AG08395 (cell line): ENCODE results near the gene ADAMTS13.
"Not testable (repeated sequence)": the region's sequence is repeated elsewhere in the genome, so short reads cannot be mapped to it uniquely, and the experiment has no call there.

ENCODE experiments used
- DNase-seq: peaks from one replicate; pipeline ENCODE4 v3.0.0; 2012; ENCODE audit warnings: mixed read lengths, low spot score

The ADAMTS13 gene

GRCh38 chr9:133421615-133422542 lies at the start of gene ADAMTS13:
TSS of gene ADAMTS13 (plus strand) at chr9:133422367. CDS start at chr9:133422444, 77 bp downstream.
- no peak for DNase-seq

- peak; percentile 49 for DNase-seq
These were observed 47.5 kb upstream of the ADAMTS13 start for GRCh38 chr9:133374612-133375115.

GRCh38 chr9:133375116-133375723 lies 46.9 kb upstream of the ADAMTS13 start:
- peak; percentile 36 for DNase-seq

- DNase-seq: peak; percentile 99
These were observed 46.2 kb upstream of the ADAMTS13 start, which contains the start of the genes STKLD1 and SURF4 for GRCh38 chr9:133375724-133376654. TSS of gene STKLD1 (plus strand) at chr9:133376366. CDS start at chr9:133376474, 108 bp downstream. TSS of gene SURF4 (minus strand) at chr9:133376060. CDS start at chr9:133375969, 91 bp downstream.

GRCh38 chr9:133377280-133377679 lies 44.9 kb upstream of the ADAMTS13 start:
- not testable (repeated sequence) for DNase-seq

GRCh38 chr9:133377721-133378216 lies 44.4 kb upstream of the ADAMTS13 start:
- DNase-seq: no peak

- no peak for DNase-seq
These were observed 43.7 kb upstream of the ADAMTS13 start for GRCh38 chr9:133378408-133378962.

GRCh38 chr9:133379153-133380086 lies 42.7 kb upstream of the ADAMTS13 start:
- no peak for DNase-seq

GRCh38 chr9:133380734-133381133 lies 41.4 kb upstream of the ADAMTS13 start:
- DNase-seq: no peak

GRCh38 chr9:133382507-133383141 lies 39.5 kb upstream of the ADAMTS13 start:
- no peak for DNase-seq

GRCh38 chr9:133383438-133383837 lies 38.7 kb upstream of the ADAMTS13 start:
- no peak for DNase-seq

- DNase-seq: no peak
These were observed 37.3 kb upstream of the ADAMTS13 start for GRCh38 chr9:133384736-133385321.

- no peak for DNase-seq
These were observed 36.7 kb upstream of the ADAMTS13 start for GRCh38 chr9:133385452-133385851.

GRCh38 chr9:133386338-133386737 lies 35.8 kb upstream of the ADAMTS13 start:
- DNase-seq: no peak

- no peak for DNase-seq
These were observed 34.5 kb upstream of the ADAMTS13 start for GRCh38 chr9:133387680-133388079.

GRCh38 chr9:133389025-133389557 lies 33.1 kb upstream of the ADAMTS13 start:
- no peak for DNase-seq

- no peak for DNase-seq
These were observed 32.6 kb upstream of the ADAMTS13 start for GRCh38 chr9:133389562-133389961.

GRCh38 chr9:133390713-133391112 lies 31.5 kb upstream of the ADAMTS13 start:
- no peak for DNase-seq

- not testable (repeated sequence) for DNase-seq
These were observed 30.7 kb upstream of the ADAMTS13 start for GRCh38 chr9:133391449-133391848.
